HepG2 (cell line): ENCODE measurements around the gene IQGAP2. TPM values are rescaled to one million over a fixed set of nuclear protein-coding genes. Genes with fewer than 3 reads are reported as not detected.

Experiments used
- ATAC-seq: fragments of 200-7000 bp; cut with Tn5 transposase; 3 replicates; pipeline ENCODE4 v1.9.1; 2020; ENCODE audit warnings: mild to moderate bottlenecking, moderate library complexity
- BruUV-seq: library from RNA; stranded (reverse); fragments of 400-500 nt; replicated peaks from 2 replicates; lab custom pipeline; 2021; lab: Mats Ljungman, UMichigan
- CTCF ChIA-PET: fragments of 300-600 bp; formaldehyde crosslinking; extraction: SDS; loops from one replicate; lab custom pipeline; 2021; ENCODE audit warnings: low total read pairs, inconsistent platforms, low intra/inter-chr PET ratio; lab: Yijun Ruan, JAX
- POLR2A ChIA-PET: fragments of 350-600 bp; sonication (Branson Sonifier 250); formaldehyde crosslinking; loops from one replicate; lab custom pipeline; 2020; ENCODE audit warnings: antibody characterized with exemption, inconsistent platforms; lab: Yijun Ruan, JAX
- DNase-seq: peaks from one replicate; pipeline ENCODE4 v3.0.0-alpha.2; 2015; ENCODE audit warnings: low spot score
- FAIRE-seq: peaks from 3 replicates; lab custom pipeline; 2011; peaks lifted over from hg19 to GRCh38; lab: Jason Lieb, UNC
- H2AFZ ChIP-seq: one replicate; pipeline ENCODE4 v1.6.1; 2011; ENCODE audit warnings: low read length, inconsistent platforms
- H3K27ac ChIP-seq: fragments of 300-600 bp; 3 replicates; pipeline ENCODE4 v1.8.0; 2011; ENCODE audit warnings: mixed run types, mild to moderate bottlenecking, mixed read lengths, low read length, inconsistent platforms; ENCODE audit not compliant: insufficient read depth; ENCODE audit errors: extremely low read length
- H3K27me3 ChIP-seq, 2 experiments: fragments of 200-600 bp in 1 of 2; 2 replicates in 1 of 2; 3 replicates in 1 of 2; pipeline versions ENCODE4 v1.6.0 to v1.8.0; 2011; ENCODE audit warnings: low read length in 2 of 2, mild to moderate bottlenecking in 2 of 2, moderate library complexity in 2 of 2, inconsistent platforms in 1 of 2; ENCODE audit not compliant: insufficient read depth in 2 of 2, control insufficient read depth in 1 of 2
- H3K36me3 ChIP-seq, 2 experiments: fragments of 200-600 bp in 1 of 2; replicated peaks in 1 of 2; 2 replicates in 1 of 2; 3 replicates in 1 of 2; pipeline versions ENCODE4 v1.5.1 to v1.8.0; 2011; ENCODE audit warnings: low read length in 2 of 2, inconsistent platforms in 1 of 2; ENCODE audit not compliant: insufficient read depth in 2 of 2, control insufficient read depth in 1 of 2
- H3K4me1 ChIP-seq: 2 replicates; pipeline ENCODE4 v1.5.1; 2012; ENCODE audit warnings: low read length, inconsistent platforms; ENCODE audit not compliant: insufficient read depth
- H3K4me2 ChIP-seq: 2 replicates; pipeline ENCODE4 v1.6.0; 2011; ENCODE audit warnings: low read depth, low read length, inconsistent platforms
- H3K4me3 ChIP-seq, 3 experiments: fragments of 200-600 bp in 1 of 3; sonication (generic), shearing (Covaris generic) in 1 of 3; replicated peaks in 1 of 3; 2 replicates each; pipeline ENCODE4 v1.5.1; 2011 to 2016; ENCODE audit warnings: low read length in 3 of 3, inconsistent platforms in 2 of 3, low read depth in 2 of 3, mild to moderate bottlenecking in 2 of 3, control low read depth in 1 of 3, mixed read lengths in 1 of 3; ENCODE audit not compliant: insufficient read depth in 1 of 3
- H3K79me2 ChIP-seq: one replicate; pipeline ENCODE4 v1.6.1; 2011; ENCODE audit warnings: low read length, inconsistent platforms; ENCODE audit not compliant: insufficient read depth
- H3K9ac ChIP-seq: 2 replicates; pipeline ENCODE4 v1.6.0; 2011; ENCODE audit warnings: mild to moderate bottlenecking, low read depth, low read length, inconsistent platforms; ENCODE audit not compliant: insufficient read depth
- H3K9me3 ChIP-seq: 2 replicates; pipeline ENCODE4 v1.5.1; 2012; ENCODE audit warnings: mild to moderate bottlenecking, low read length
- H4K20me1 ChIP-seq: 2 replicates; pipeline ENCODE4 v1.6.0; 2011; ENCODE audit warnings: inconsistent platforms, mild to moderate bottlenecking, low read length, moderate library complexity; ENCODE audit not compliant: insufficient read depth
- ARHGAP35 ChIP-seq: sonication (generic); formaldehyde crosslinking; IDR thresholded peaks from 2 replicates; pipeline ENCODE4 v1.9.0; 2022; ENCODE audit warnings: mild to moderate bottlenecking, inconsistent platforms, moderate library complexity, missing genetic modification reagents, borderline replicate concordance
- EED ChIP-seq: sonication (generic); formaldehyde crosslinking; IDR thresholded peaks from 2 replicates; pipeline ENCODE4 v1.5.0; 2020; ENCODE audit warnings: mild to moderate bottlenecking, missing genetic modification reagents
- JUNB ChIP-seq: sonication (generic); formaldehyde crosslinking; IDR thresholded peaks from 2 replicates; pipeline ENCODE4 v1.8.0; 2022; ENCODE audit warnings: missing genetic modification reagents, mild to moderate bottlenecking, borderline replicate concordance
- KLF9 ChIP-seq: IDR thresholded peaks from 2 replicates; pipeline ENCODE4 v1.6.1; 2016; ENCODE audit warnings: low read depth
- KMT2B ChIP-seq: IDR thresholded peaks from 2 replicates; pipeline ENCODE4 v1.6.1; 2016; ENCODE audit warnings: missing genetic modification reagents, missing compliant biosample characterization
- SMAD9 ChIP-seq: sonication (generic); formaldehyde crosslinking; IDR thresholded peaks from 2 replicates; pipeline ENCODE4 v1.5.1; 2020; ENCODE audit warnings: mild to moderate bottlenecking, missing genetic modification reagents
- SMYD3 ChIP-seq: sonication (generic); formaldehyde crosslinking; IDR thresholded peaks from 2 replicates; pipeline ENCODE4 v1.8.1; 2023; ENCODE audit warnings: mild to moderate bottlenecking, missing genetic modification reagents
- ZBTB38 ChIP-seq: sonication (generic); formaldehyde crosslinking; IDR thresholded peaks from 2 replicates; pipeline ENCODE4 v1.5.1; 2020; ENCODE audit warnings: mild to moderate bottlenecking, missing genetic modification reagents
- ZKSCAN5 ChIP-seq: sonication (generic); formaldehyde crosslinking; IDR thresholded peaks from 2 replicates; pipeline ENCODE4 v1.5.1; 2020; ENCODE audit warnings: mild to moderate bottlenecking, missing genetic modification reagents
- ZNF3 ChIP-seq: IDR thresholded peaks from 2 replicates; pipeline ENCODE4 v1.7.0; 2017; ENCODE audit warnings: inconsistent platforms
- ZNF543 ChIP-seq: sonication (generic); formaldehyde crosslinking; IDR thresholded peaks from 2 replicates; pipeline ENCODE4 v1.4.0; 2020; ENCODE audit warnings: mild to moderate bottlenecking, missing genetic modification reagents
- WGBS: methylation state at CpG from one replicate; pipeline ENCODE4 v1.1.6; 2017; ENCODE audit warnings: low lambda C conversion rate; 5-methylcytosine and 5-hydroxymethylcytosine counted together
- in situ Hi-C: cut with HindIII; loops from 2 replicates; pipeline ENCODE4 v1.10.0; 2017; ENCODE audit warnings: low pct_unique_long_range_greater_than_20kb; ENCODE audit not compliant: extremely low pct_ligation_motif_present
- intact Hi-C: fragments of 100-400 bp; cut with micrococcal nuclease; formaldehyde crosslinking; loops from one replicate; pipeline ENCODE4 v1.10.0; 2022; ENCODE audit not compliant: unreplicated experiment
- polyA plus RNA-seq, 8 experiments: library from polyadenylated mRNA; depleted of rRNA in 3 of 8; stranded (reverse) in 7 of 8; unstranded in 1 of 8; fragments of >200 nt; fragmentation: Illumina TruSeq in 4 of 8; extraction: Trizol in 4 of 8; gene quantifications; 2 replicates each; pipeline versions ENCODE4 v1.2.1 to v1.2.3, GENCODE V29; 2011 to 2016; ENCODE audit warnings: low read depth in 4 of 8, missing spikeins in 1 of 8, mixed read lengths in 1 of 8; ENCODE audit not compliant: insufficient read depth in 1 of 8
- total RNA-seq, 5 experiments: library from RNA; depleted of rRNA; stranded (reverse); fragments of >200 nt; fragmentation: Illumina TruSeq; extraction: Trizol; gene quantifications; 2 replicates each; pipeline ENCODE4 v1.2.3, GENCODE V29; 2016; ENCODE audit warnings: low read depth in 1 of 5
- TF ChIP-seq, protein P1 (sequence below): sonication (generic); formaldehyde crosslinking; conservative IDR thresholded peaks from 2 replicates; pipeline ENCODE4 v1.8.1; 2023; ENCODE audit warnings: missing genetic modification reagents

The IQGAP2 gene
- total and polyA plus RNA-seq, 2 of the 13 experiments (the other 11 are each of a cell fraction or from before 2014, with no cell fraction given), result 35.2 to 83.3 TPM

DNA sequence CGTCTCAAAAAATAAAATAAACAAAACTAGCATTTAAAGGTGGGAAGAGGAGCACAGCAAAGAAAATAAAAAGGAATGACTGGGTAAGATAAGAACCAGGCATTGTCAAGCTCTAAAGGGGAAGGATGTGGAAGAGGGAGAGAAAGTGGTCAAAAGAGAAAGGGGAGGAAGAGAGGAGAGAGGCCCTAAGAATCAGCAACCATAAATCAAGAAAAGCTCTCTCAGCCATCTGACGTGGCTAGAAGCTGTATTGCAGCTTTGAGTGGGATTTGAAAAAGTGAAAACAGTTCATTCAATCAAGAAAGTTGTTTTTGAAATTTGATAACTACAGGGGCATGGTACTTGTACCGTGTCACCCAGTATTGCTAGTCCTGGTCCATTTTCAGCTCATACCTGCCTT lies 267.4 kb downstream of the IQGAP2 start:
- in situ Hi-C loops, result no loop called here
- ChIA-PET POLR2A (no interaction called here), CTCF (no interaction called here)
- no peak overlapping the region for H3K27ac ChIP-seq
- H4K20me1 ChIP-seq, result no peaks in the 10 kb centered on the region
- intact Hi-C loops, result no loop called here
- H3K9me3 ChIP-seq, result no peaks in the 10 kb centered on the region
- TF ChIP-seq ZBTB38 (CRISPR knock-in tag) (no peak), ZKSCAN5 (CRISPR knock-in tag) (no peak)
- H3K4me3 ChIP-seq, result no peak overlapping the region
- H3K9ac ChIP-seq, result no peak overlapping the region
- FAIRE-seq, result no peak
- H3K27me3 ChIP-seq, result no peaks in the 10 kb centered on the region
- no peak overlapping the region for H3K4me2 ChIP-seq
- H3K36me3 ChIP-seq, result peaks cover 6 to 36% of the 10 kb centered on the region in 2 experiments
- DNase-seq, result no peak
- BruUV-seq, result no TSS peak
- H3K79me2 ChIP-seq, result no peaks in the 10 kb centered on the region
- peaks cover 37% of the 10 kb centered on the region for H3K4me1 ChIP-seq
- ATAC-seq, result no peak
- WGBS, result 98% methylated on average over 3 of the region's 3 CpGs
- H2AFZ ChIP-seq, result no peak overlapping the region

DNA sequence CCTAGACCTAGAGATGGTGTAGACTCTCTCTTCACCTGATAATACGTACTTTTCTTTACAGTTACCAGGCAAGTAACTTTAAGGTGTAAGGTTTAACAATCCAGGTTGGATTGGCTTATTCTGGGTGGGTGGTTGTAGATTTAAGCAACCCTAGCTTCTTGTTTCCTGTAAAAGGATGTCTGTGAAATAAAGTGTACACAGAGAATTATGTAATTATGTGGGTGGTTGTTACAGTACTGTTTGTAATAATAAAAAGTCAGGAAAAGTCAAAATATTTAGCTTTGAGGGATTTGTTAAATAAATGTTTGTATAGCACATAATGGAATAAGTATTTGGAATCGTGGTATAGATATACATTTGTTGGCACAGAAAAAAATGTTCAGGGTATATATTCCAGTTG lies 269.2 kb downstream of the IQGAP2 start:
- TF ChIP-seq ARHGAP35, result no peak
- TF ChIP-seq SMAD9 (CRISPR knock-in tag), result no peak
- no peak for TF ChIP-seq ZNF543 (CRISPR knock-in tag)
- no peak for TF ChIP-seq SMYD3 (CRISPR knock-in tag)
- no peak for TF ChIP-seq KLF9 (CRISPR knock-in tag)
- no peak for TF ChIP-seq EED
- TF ChIP-seq JUNB (CRISPR knock-in tag), result no peak
- no peak for TF ChIP-seq KMT2B (CRISPR knock-in tag)
- TF ChIP-seq, protein P1, sequence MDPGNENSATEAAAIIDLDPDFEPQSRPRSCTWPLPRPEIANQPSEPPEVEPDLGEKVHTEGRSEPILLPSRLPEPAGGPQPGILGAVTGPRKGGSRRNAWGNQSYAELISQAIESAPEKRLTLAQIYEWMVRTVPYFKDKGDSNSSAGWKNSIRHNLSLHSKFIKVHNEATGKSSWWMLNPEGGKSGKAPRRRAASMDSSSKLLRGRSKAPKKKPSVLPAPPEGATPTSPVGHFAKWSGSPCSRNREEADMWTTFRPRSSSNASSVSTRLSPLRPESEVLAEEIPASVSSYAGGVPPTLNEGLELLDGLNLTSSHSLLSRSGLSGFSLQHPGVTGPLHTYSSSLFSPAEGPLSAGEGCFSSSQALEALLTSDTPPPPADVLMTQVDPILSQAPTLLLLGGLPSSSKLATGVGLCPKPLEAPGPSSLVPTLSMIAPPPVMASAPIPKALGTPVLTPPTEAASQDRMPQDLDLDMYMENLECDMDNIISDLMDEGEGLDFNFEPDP (CRISPR knock-in tag), result no peak
- TF ChIP-seq ZNF3, result no peak
- no TSS peak for BruUV-seq

More for the DNA sequence above, 269.2 kb downstream of the IQGAP2 start:
- DNase-seq (no peak), ATAC-seq (no peak), FAIRE-seq (no peak)
- CTCF ChIA-PET, result no interaction called here
- H3K4me2 ChIP-seq, result no peak overlapping the region
- H3K9me3 ChIP-seq, result no peaks in the 10 kb centered on the region
- intact Hi-C loops, result no loop called here
- no peak overlapping the region for H3K4me3 ChIP-seq
- H3K79me2 ChIP-seq, result no peaks in the 10 kb centered on the region
- WGBS, result 80% methylated on average over 2 of the region's 2 CpGs
- no peak overlapping the region for H3K9ac ChIP-seq
- no peak overlapping the region for H3K27ac ChIP-seq
- in situ Hi-C loops, result no loop called here
- H3K27me3 ChIP-seq, result no peaks in the 10 kb centered on the region
- H2AFZ ChIP-seq, result no peak overlapping the region
- no peaks in the 10 kb centered on the region for H4K20me1 ChIP-seq
- peaks cover 6 to 45% of the 10 kb centered on the region in 2 experiments for H3K36me3 ChIP-seq
- POLR2A ChIA-PET, result no interaction called here
- peaks cover 31% of the 10 kb centered on the region for H3K4me1 ChIP-seq
